ENCODE data around the gene ROGDI. TPM values are rescaled to one million over a fixed set of nuclear protein-coding genes. Genes with fewer than 3 reads are reported as not detected.

ROGDI gene
- total and polyA plus RNA-seq, 2 donors (not counting 3 experiments of a cell fraction or from before 2014, with no cell fraction given), result 12.0 to 36.9 TPM

- peaks cover 9 to 10% of the 10 kb centered on the region in 2 experiments for H3K36me3 ChIP-seq (ENCODE audit: control insufficient read depth in 2 of 2, extremely low read depth in 1 of 2, insufficient read depth in 2 of 2, low read length in 2 of 2)
Observed at GRCh38 chr16:4805231-4805630, 2.8 kb upstream of the ROGDI start.

More at GRCh38 chr16:4805231-4805630, 2.8 kb upstream of the ROGDI start:
- no peak for FAIRE-seq
- Histone ChIP-seq H3K27me3 (ENCODE audit: control insufficient read depth in 2 of 2, insufficient read depth in 2 of 2, low read length in 2 of 2) (no peaks in the 10 kb centered on the region), H3K4me3 (replicated peaks in 1 of 3; ENCODE audit: insufficient read depth in 1 of 3, low read depth in 1 of 3, low read length in 3 of 3) (no peak overlapping the region), H3K4me2 (ENCODE audit: insufficient read depth, low read length) (no peak overlapping the region), H3K9me1 (replicated peaks; ENCODE audit: control insufficient read depth, extremely low read depth, insufficient read depth, low read length) (no peaks in the 10 kb centered on the region), H3K9me3 (replicated peaks; ENCODE audit: control insufficient read depth, insufficient read depth, low read length) (no peaks in the 10 kb centered on the region), H2AFZ (ENCODE audit: low read depth, low read length) (no peak overlapping the region), H4K20me1 (replicated peaks; ENCODE audit: control insufficient read depth, extremely low read depth, insufficient read depth, low read length) (no peaks in the 10 kb centered on the region), H3K27ac (ENCODE audit: insufficient read depth, low read depth, low read length) (no peak overlapping the region), H3K79me2 (ENCODE audit: control insufficient read depth, insufficient read depth, low read length) (no peaks in the 10 kb centered on the region), H3K9ac (replicated peaks; ENCODE audit: extremely low read depth, insufficient read depth, low read length) (no peak overlapping the region), H3K4me1 (ENCODE audit: control insufficient read depth, extremely low read depth, insufficient read depth, low read length) (peaks cover 7% of the 10 kb centered on the region)
- POLR2A ChIA-PET, result no interaction called here
- dilution Hi-C loops (cut with MboI; ENCODE audit: extremely low pct_ligation_motif_present, low sequenced_read_pairs), result no loop called here
- TF ChIP-seq EZH2 (IDR thresholded peaks at IDR 0.05; ENCODE audit: borderline replicate concordance, low read depth, low read length, severe bottlenecking) (no peak), FOS (IDR thresholded peaks at IDR 0.05; ENCODE audit: borderline replicate concordance, insufficient read depth, low read length) (no peak), POLR2A (IDR thresholded peaks at IDR 0.05; ENCODE audit: low read depth, low read length) (no peak)
- TF ChIP-seq, protein P1, sequence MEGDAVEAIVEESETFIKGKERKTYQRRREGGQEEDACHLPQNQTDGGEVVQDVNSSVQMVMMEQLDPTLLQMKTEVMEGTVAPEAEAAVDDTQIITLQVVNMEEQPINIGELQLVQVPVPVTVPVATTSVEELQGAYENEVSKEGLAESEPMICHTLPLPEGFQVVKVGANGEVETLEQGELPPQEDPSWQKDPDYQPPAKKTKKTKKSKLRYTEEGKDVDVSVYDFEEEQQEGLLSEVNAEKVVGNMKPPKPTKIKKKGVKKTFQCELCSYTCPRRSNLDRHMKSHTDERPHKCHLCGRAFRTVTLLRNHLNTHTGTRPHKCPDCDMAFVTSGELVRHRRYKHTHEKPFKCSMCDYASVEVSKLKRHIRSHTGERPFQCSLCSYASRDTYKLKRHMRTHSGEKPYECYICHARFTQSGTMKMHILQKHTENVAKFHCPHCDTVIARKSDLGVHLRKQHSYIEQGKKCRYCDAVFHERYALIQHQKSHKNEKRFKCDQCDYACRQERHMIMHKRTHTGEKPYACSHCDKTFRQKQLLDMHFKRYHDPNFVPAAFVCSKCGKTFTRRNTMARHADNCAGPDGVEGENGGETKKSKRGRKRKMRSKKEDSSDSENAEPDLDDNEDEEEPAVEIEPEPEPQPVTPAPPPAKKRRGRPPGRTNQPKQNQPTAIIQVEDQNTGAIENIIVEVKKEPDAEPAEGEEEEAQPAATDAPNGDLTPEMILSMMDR (IDR thresholded peaks at IDR 0.05; ENCODE audit: extremely low read depth in 1 of 2, insufficient read depth in 1 of 2, low read depth in 1 of 2, low read length in 2 of 2), result no peak
- BruUV-seq (replicated peaks), result no TSS peak
- CTCF ChIA-PET, result no interaction called here
- intact Hi-C loops (cut with micrococcal nuclease), result no loop called here
- DNase-seq (ENCODE audit: low read depth, low spot score), result no peak
